Skeletal muscle tissue (tissue), 4 donors: ENCODE results near the gene SPAG6. TPM values are rescaled to one million over a fixed set of nuclear protein-coding genes. Genes with fewer than 3 reads are reported as not detected.

ENCODE experiments used
- H3K27ac ChIP-seq: one replicate; pipeline ENCODE4 v1.7.0; 2013; ENCODE audit warnings: mild to moderate bottlenecking, low read depth, low read length, inconsistent platforms
- H3K27me3 ChIP-seq, 3 donors: one replicate each; pipeline ENCODE4 v1.7.0; 2013; ENCODE audit warnings: low read length in 3 of 3; ENCODE audit not compliant: control insufficient read depth in 3 of 3, insufficient read depth in 3 of 3
- H3K36me3 ChIP-seq, 3 donors: one replicate each; pipeline ENCODE4 v1.7.0; 2013; ENCODE audit warnings: low read length in 3 of 3; ENCODE audit not compliant: control insufficient read depth in 3 of 3, insufficient read depth in 3 of 3
- H3K4me1 ChIP-seq, 3 donors: one replicate each; pipeline ENCODE4 v1.7.0; 2013; ENCODE audit warnings: low read length in 3 of 3, mild to moderate bottlenecking in 3 of 3; ENCODE audit not compliant: control insufficient read depth in 3 of 3, insufficient read depth in 3 of 3
- H3K4me3 ChIP-seq, 3 donors: one replicate each; pipeline ENCODE4 v1.7.0; 2013; ENCODE audit warnings: low read length in 3 of 3
- H3K9ac ChIP-seq, 3 donors: one replicate each; pipeline ENCODE4 v1.7.0; 2013; ENCODE audit warnings: low read length in 3 of 3, mild to moderate bottlenecking in 3 of 3, moderate library complexity in 2 of 3, low read depth in 1 of 3
- H3K9me3 ChIP-seq, 3 donors: one replicate each; pipeline ENCODE4 v1.7.0; 2013; ENCODE audit warnings: low read length in 3 of 3; ENCODE audit not compliant: control insufficient read depth in 3 of 3
- total RNA-seq: library from RNA; depleted of rRNA; stranded (reverse); fragments of >200 nt; gene quantifications from one replicate; pipeline ENCODE4 v1.2.3, GENCODE V29; 2014
- donor health status: Osteomylitis.

The SPAG6 gene
- total RNA-seq, 1 donor from 2014 or later, result 2.6 TPM

DNA sequence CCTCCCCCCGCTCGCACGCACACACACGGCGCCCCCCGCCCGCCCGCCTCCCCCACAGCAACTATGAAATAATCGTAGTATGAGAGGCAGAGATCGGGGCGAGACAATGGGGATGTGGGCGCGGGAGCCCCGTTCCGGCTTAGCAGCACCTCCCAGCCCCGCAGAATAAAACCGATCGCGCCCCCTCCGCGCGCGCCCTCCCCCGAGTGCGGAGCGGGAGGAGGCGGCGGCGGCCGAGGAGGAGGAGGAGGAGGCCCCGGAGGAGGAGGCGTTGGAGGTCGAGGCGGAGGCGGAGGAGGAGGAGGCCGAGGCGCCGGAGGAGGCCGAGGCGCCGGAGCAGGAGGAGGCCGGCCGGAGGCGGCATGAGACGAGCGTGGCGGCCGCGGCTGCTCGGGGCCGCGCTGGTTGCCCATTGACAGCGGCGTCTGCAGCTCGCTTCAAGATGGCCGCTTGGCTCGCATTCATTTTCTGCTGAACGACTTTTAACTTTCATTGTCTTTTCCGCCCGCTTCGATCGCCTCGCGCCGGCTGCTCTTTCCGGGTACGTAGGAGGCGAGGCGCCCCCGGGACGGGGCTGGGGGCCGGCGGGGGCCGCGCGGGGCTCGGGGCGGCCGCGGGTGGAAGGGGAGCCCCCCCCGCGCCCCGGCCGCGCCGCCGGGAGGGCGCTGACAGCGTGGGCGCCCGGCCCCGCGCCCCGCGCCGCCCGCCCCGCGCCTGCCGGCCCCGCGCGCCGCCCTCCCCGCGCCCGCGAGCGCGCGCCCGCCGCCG, 24.0 kb upstream of the SPAG6 start:
- Histone ChIP-seq H3K27me3 (peaks cover 0 to 7% (median 0%) of the 10 kb centered on the region in 3 donors), H3K36me3 (no peaks in the 10 kb centered on the region), H3K9me3 (no peaks in the 10 kb centered on the region), H3K4me1 (peaks cover 19 to 43% (median 20%) of the 10 kb centered on the region in 3 donors), H3K9ac (peak overlapping the region; percentile 71 to 95 (median 90)), H3K27ac (peak overlapping the region; percentile 88), H3K4me3 (peak overlapping the region; percentile 73 to 80 (median 79))

- Histone ChIP-seq H3K9ac (peak overlapping the region; percentile 57 to 86 (median 78)), H3K4me3 (peak overlapping the region; percentile 73 to 74 (median 74)), H3K36me3 (peaks cover 0 to 6% (median 5%) of the 10 kb centered on the region in 3 donors), H3K27ac (no peak overlapping the region), H3K9me3 (no peaks in the 10 kb centered on the region), H3K27me3 (peaks cover 0 to 7% (median 0%) of the 10 kb centered on the region in 3 donors), H3K4me1 (peaks cover 14 to 43% (median 20%) of the 10 kb centered on the region in 3 donors)
Measured at GRCh38 chr10:22321924-22322640, 23.2 kb upstream of the SPAG6 start.

- peaks cover 14 to 41% (median 20%) of the 10 kb centered on the region in 3 donors for H3K4me1 ChIP-seq
- peaks cover 0 to 8% (median 6%) of the 10 kb centered on the region in 3 donors for H3K36me3 ChIP-seq
- H3K9ac ChIP-seq, result peak overlapping the region; percentile 57 to 86 (median 78)
- no peak overlapping the region for H3K27ac ChIP-seq
- H3K4me3 ChIP-seq, result peak overlapping the region; percentile 73 to 74 (median 74)
- no peaks in the 10 kb centered on the region for H3K9me3 ChIP-seq
- peaks cover 0 to 7% (median 0%) of the 10 kb centered on the region in 3 donors for H3K27me3 ChIP-seq
Measured at GRCh38 chr10:22322641-22323160, 22.6 kb upstream of the SPAG6 start.

GRCh38 chr10:22323538-22324305, 21.6 kb upstream of the SPAG6 start:
- H3K27me3 ChIP-seq, result peaks cover 0 to 7% (median 0%) of the 10 kb centered on the region in 3 donors
- no peak overlapping the region for H3K27ac ChIP-seq
- no peaks in the 10 kb centered on the region for H3K9me3 ChIP-seq
- H3K4me3 ChIP-seq, result peak overlapping the region in 1 of 3 donors; percentile 73
- H3K4me1 ChIP-seq, result peaks cover 14 to 33% (median 20%) of the 10 kb centered on the region in 3 donors
- H3K9ac ChIP-seq, result no peak overlapping the region
- H3K36me3 ChIP-seq, result peaks cover 0 to 10% (median 10%) of the 10 kb centered on the region in 3 donors

DNA sequence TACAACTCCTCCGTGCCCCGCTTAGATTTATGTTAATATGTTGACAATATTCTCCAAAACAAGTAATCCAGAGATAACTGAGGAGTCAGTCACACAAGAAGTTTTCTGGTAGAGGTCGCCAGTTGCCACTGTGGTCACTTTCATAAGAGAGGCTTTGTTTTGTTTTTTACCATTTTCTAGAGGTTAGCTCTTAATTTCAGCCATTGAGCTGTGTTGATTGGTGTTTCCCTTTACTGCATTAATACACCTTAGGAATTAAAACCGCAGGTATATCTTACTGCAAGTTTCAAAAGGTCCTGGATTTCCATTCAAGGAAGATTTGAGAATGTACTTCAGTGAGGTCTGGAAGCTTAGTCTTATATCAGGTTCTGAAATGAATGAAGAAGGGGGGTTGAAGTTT, 20.9 kb upstream of the SPAG6 start:
- Histone ChIP-seq H3K36me3 (peaks cover 5 to 16% (median 16%) of the 10 kb centered on the region in 3 donors), H3K9ac (peak overlapping the region in 2 of 3 donors; percentile 48 to 52), H3K4me1 (peaks cover 14 to 33% (median 20%) of the 10 kb centered on the region in 3 donors), H3K9me3 (no peaks in the 10 kb centered on the region), H3K27ac (no peak overlapping the region), H3K27me3 (peaks cover 0 to 7% (median 0%) of the 10 kb centered on the region in 3 donors), H3K4me3 (peak overlapping the region in 2 of 3 donors; percentile 57 to 74)

GRCh38 chr10:22324893-22325271, 20.4 kb upstream of the SPAG6 start:
- Histone ChIP-seq H3K27me3 (peaks cover 0 to 7% (median 0%) of the 10 kb centered on the region in 3 donors), H3K27ac (no peak overlapping the region), H3K36me3 (peaks cover 8 to 21% (median 21%) of the 10 kb centered on the region in 3 donors), H3K9ac (peak overlapping the region in 2 of 3 donors; percentile 48 to 52), H3K4me1 (peaks cover 14 to 33% (median 18%) of the 10 kb centered on the region in 3 donors), H3K9me3 (no peaks in the 10 kb centered on the region), H3K4me3 (peak overlapping the region; percentile 57 to 74 (median 67))

DNA sequence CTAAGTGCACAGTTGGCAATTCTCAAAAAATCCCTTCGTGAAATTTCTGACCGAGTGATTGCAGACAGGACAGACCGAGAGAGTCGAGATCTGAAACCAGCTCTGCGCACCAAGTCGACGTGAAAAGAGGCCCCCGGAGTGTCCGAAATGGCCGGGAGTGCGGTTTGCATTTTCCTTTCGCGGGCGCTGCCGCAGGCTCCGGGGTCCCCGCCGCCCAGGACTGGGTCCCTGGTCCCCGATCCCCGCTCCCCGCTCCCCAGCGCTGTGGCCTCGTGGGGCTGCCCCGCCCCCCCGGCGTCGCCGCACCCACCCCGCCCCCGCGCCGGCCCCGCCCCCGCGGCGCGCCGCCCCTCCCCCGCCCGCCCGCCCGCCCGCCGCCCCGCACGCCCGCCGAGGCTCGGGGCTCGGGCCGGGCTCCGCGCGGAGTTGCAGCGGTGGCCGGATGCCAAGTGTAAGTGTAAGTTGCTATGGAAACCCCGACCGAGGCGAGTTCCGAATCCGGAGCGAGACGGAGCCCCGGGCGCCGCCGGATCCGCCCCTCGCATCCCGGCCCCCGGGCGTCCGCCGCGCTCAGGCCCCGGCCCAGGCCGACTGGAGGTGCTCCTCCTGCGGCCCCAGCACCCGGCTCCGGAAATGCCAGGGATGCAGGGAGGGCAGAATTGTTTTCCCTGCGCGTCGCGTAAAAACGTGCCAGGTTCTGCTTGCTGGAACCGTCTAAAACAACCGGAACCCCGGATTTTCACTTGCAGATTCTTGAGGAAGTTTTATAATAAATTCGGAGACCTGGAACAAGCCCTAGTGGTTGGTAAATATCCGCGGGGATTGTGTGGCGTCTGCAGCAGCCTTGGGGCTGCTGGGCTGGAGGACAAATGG, 19.8 kb upstream of the SPAG6 start:
- H3K27ac ChIP-seq, result peak overlapping the region; percentile 6
- peaks cover 0 to 7% (median 0%) of the 10 kb centered on the region in 3 donors for H3K27me3 ChIP-seq
- peak overlapping the region; percentile 57 to 74 (median 67) for H3K4me3 ChIP-seq
- H3K36me3 ChIP-seq, result peaks cover 8 to 25% (median 24%) of the 10 kb centered on the region in 3 donors
- peak overlapping the region; percentile 48 to 57 (median 52) for H3K9ac ChIP-seq
- H3K9me3 ChIP-seq, result no peaks in the 10 kb centered on the region
- peaks cover 14 to 30% (median 16%) of the 10 kb centered on the region in 3 donors for H3K4me1 ChIP-seq

DNA sequence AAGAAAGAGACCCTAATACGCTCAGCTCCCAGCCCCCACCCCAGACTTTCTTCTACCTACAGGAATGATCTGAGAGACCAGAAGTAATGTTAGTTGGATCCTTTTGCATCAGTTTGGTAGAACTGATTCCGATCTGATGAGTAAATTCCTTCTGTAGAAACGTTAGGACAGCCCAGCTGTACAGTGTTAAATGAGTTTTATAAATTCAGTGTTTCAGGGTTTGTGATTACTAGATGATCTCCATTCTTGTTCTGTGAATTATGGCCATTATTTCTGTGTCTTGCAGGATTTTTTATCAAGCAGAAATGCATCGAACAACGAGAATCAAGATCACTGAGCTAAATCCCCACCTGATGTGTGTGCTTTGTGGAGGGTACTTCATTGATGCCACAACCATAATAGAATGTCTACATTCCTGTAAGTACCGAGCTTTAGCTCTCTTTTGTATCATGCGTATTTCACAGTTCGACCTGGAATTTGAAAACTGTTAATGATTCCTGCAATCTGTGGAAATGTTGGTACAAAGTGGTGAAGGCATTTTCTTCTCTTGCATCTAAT, 19.1 kb upstream of the SPAG6 start:
- Histone ChIP-seq H3K27ac (peak overlapping the region; percentile 6), H3K9ac (peak overlapping the region in 2 of 3 donors; percentile 11 to 57), H3K36me3 (peaks cover 8 to 25% (median 24%) of the 10 kb centered on the region in 3 donors)

More for the DNA sequence above, 19.1 kb upstream of the SPAG6 start:
- Histone ChIP-seq H3K4me3 (peak overlapping the region in 1 of 3 donors; percentile 60), H3K27me3 (peaks cover 0 to 7% (median 0%) of the 10 kb centered on the region in 3 donors), H3K9me3 (no peaks in the 10 kb centered on the region), H3K4me1 (peaks cover 14 to 30% (median 16%) of the 10 kb centered on the region in 3 donors)
